NCI-H2227 (cell line): Measurements from ENCODE around the gene ULK1.
A peak's percentile ranks its signal among the peaks of the same experiment; 100 is the strongest.
"Not testable (repeated sequence)": the region's sequence is repeated elsewhere in the genome, so short reads cannot be mapped to it uniquely, and the experiment has no call there.

Experiments used
- DNase-seq: peaks from one replicate; lab custom pipeline; 2025; ENCODE audit not compliant: unreplicated experiment; lab: John Stamatoyannopoulos, UW

Gene ULK1

GRCh38 chr12:131861261-131862083, 33.0 kb upstream of the ULK1 start:
- no peak for DNase-seq

GRCh38 chr12:131862084-131862441, 32.4 kb upstream of the ULK1 start:
- DNase-seq, result no peak

- no peak for DNase-seq
These were observed 31.8 kb upstream of the ULK1 start for GRCh38 chr12:131862600-131862993.

- no peak for DNase-seq
These were observed 31.3 kb upstream of the ULK1 start for GRCh38 chr12:131862994-131863710.

- DNase-seq, result peak; percentile 32
These were observed 30.6 kb upstream of the ULK1 start for GRCh38 chr12:131863711-131864396.

GRCh38 chr12:131864469-131864868, 30.0 kb upstream of the ULK1 start:
- no peak for DNase-seq

GRCh38 chr12:131865180-131865875, 29.1 kb upstream of the ULK1 start:
- no peak for DNase-seq

- DNase-seq, result no peak
These were observed 27.0 kb upstream of the ULK1 start for GRCh38 chr12:131867471-131867870.

- DNase-seq, result no peak
These were observed 26.3 kb upstream of the ULK1 start for GRCh38 chr12:131867891-131868675.

- DNase-seq, result no peak
These were observed 24.5 kb upstream of the ULK1 start for GRCh38 chr12:131869871-131870418.

GRCh38 chr12:131871677-131872076, 22.7 kb upstream of the ULK1 start:
- no peak for DNase-seq

- DNase-seq, result no peak
These were observed 22.0 kb upstream of the ULK1 start for GRCh38 chr12:131872154-131873051.

- no peak for DNase-seq
These were observed 21.1 kb upstream of the ULK1 start for GRCh38 chr12:131873293-131873692.

- DNase-seq, result not testable (repeated sequence)
These were observed 19.4 kb upstream of the ULK1 start for GRCh38 chr12:131874972-131875371.

GRCh38 chr12:131877216-131877615, 17.2 kb upstream of the ULK1 start:
- DNase-seq, result not testable (repeated sequence)

GRCh38 chr12:131878436-131878835, 16.0 kb upstream of the ULK1 start:
- DNase-seq, result peak; percentile 24

GRCh38 chr12:131882804-131883520, 11.5 kb upstream of the ULK1 start:
- no peak for DNase-seq

GRCh38 chr12:131883521-131883900, 10.9 kb upstream of the ULK1 start:
- no peak for DNase-seq

GRCh38 chr12:131885076-131885475, 9.3 kb upstream of the ULK1 start:
- not testable (repeated sequence) for DNase-seq
